ENCODE results near the gene ASB18. TPM values are rescaled to one million over a fixed set of nuclear protein-coding genes. Genes with fewer than 3 reads are reported as not detected.
"Not testable (repeated sequence)": the region's sequence is repeated elsewhere in the genome, so short reads cannot be mapped to it uniquely, and the experiment has no call there.

The ASB18 gene
- total RNA-seq, 1 donor from 2014 or later, result not detected

- no peak overlapping the region for H3K4me3 Mint-ChIP-seq (ENCODE audit: unreplicated experiment)
- peaks cover 9% of the 10 kb centered on the region for H3K36me3 Mint-ChIP-seq (ENCODE audit: low read depth, unreplicated experiment)
- H3K4me1 Mint-ChIP-seq (ENCODE audit: unreplicated experiment), result no peaks in the 10 kb centered on the region
- TF ChIP-seq, protein P1, sequence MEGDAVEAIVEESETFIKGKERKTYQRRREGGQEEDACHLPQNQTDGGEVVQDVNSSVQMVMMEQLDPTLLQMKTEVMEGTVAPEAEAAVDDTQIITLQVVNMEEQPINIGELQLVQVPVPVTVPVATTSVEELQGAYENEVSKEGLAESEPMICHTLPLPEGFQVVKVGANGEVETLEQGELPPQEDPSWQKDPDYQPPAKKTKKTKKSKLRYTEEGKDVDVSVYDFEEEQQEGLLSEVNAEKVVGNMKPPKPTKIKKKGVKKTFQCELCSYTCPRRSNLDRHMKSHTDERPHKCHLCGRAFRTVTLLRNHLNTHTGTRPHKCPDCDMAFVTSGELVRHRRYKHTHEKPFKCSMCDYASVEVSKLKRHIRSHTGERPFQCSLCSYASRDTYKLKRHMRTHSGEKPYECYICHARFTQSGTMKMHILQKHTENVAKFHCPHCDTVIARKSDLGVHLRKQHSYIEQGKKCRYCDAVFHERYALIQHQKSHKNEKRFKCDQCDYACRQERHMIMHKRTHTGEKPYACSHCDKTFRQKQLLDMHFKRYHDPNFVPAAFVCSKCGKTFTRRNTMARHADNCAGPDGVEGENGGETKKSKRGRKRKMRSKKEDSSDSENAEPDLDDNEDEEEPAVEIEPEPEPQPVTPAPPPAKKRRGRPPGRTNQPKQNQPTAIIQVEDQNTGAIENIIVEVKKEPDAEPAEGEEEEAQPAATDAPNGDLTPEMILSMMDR (IDR thresholded peaks at IDR 0.05; ENCODE audit: unreplicated experiment), result no peak
- DNase-seq (ENCODE audit: low spot score), result no peak
- peak overlapping the region; percentile 26 for H3K27ac Mint-ChIP-seq (ENCODE audit: unreplicated experiment)
- no peaks in the 10 kb centered on the region for H3K9me3 Mint-ChIP-seq (ENCODE audit: unreplicated experiment)
- H3K27me3 Mint-ChIP-seq (ENCODE audit: unreplicated experiment), result peaks cover 3% of the 10 kb centered on the region
Measured at GRCh38 chr2:236291476-236291875, 27.3 kb upstream of the ASB18 start.

GRCh38 chr2:236290742-236291425 lies 26.7 kb upstream of the ASB18 start:
- Mint-ChIP-seq H3K27me3 (ENCODE audit: unreplicated experiment) (peaks cover 3% of the 10 kb centered on the region), H3K9me3 (ENCODE audit: unreplicated experiment) (no peaks in the 10 kb centered on the region), H3K4me1 (ENCODE audit: unreplicated experiment) (no peaks in the 10 kb centered on the region), H3K4me3 (ENCODE audit: unreplicated experiment) (no peak overlapping the region), H3K27ac (ENCODE audit: unreplicated experiment) (peak overlapping the region; percentile 26), H3K36me3 (ENCODE audit: low read depth, unreplicated experiment) (peaks cover 9% of the 10 kb centered on the region)
- TF ChIP-seq, protein P1 (IDR thresholded peaks at IDR 0.05; ENCODE audit: unreplicated experiment), result no peak
- DNase-seq (ENCODE audit: low spot score), result no peak

DNA sequence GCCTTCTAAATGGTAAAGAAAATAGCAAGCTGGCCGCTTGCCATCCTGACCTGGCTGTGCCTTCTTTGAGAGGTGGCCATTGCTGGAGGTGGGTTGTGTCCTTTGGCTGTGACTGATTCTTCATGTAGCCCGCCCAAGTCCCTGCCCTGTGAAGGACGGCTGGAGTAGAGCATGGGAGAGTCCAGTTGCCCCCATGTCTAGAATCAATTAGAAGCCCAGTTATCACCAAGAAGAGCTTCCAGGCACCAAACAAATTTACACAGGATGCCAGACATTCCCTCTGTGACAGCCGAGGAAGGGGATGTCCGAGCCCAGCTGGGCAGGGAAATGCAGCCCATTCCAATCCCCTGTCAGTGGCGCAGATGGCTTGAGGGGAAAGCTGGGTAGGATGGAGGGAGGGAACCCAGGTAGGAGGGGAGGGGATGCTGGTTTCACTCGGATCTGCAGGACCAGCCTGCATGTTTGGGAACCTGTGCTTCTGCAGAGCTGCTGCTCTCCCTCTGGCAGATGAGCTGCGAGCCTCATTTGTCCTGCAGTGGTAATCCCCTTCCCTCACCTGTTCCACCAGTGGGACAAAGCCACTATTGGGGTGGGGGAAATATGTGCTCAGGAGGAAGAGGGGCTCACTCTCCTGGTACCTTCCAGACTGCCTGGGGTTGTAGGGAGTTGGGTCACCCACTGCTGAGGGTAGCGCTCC lies 25.7 kb upstream of the ASB18 start:
- Mint-ChIP-seq H3K9me3 (ENCODE audit: unreplicated experiment) (no peaks in the 10 kb centered on the region), H3K4me3 (ENCODE audit: unreplicated experiment) (no peak overlapping the region), H3K27ac (ENCODE audit: unreplicated experiment) (no peak overlapping the region), H3K36me3 (ENCODE audit: low read depth, unreplicated experiment) (peaks cover 9% of the 10 kb centered on the region), H3K27me3 (ENCODE audit: unreplicated experiment) (peaks cover 3% of the 10 kb centered on the region), H3K4me1 (ENCODE audit: unreplicated experiment) (no peaks in the 10 kb centered on the region)
- TF ChIP-seq, protein P1 (IDR thresholded peaks at IDR 0.05; ENCODE audit: unreplicated experiment), result no peak
- DNase-seq (ENCODE audit: low spot score), result no peak

- not testable (repeated sequence) for H3K4me3 Mint-ChIP-seq (ENCODE audit: unreplicated experiment); H3K4me1 Mint-ChIP-seq (ENCODE audit: unreplicated experiment); DNase-seq (ENCODE audit: low spot score); H3K36me3 Mint-ChIP-seq (ENCODE audit: low read depth, unreplicated experiment); H3K27me3 Mint-ChIP-seq (ENCODE audit: unreplicated experiment); H3K27ac Mint-ChIP-seq (ENCODE audit: unreplicated experiment); H3K9me3 Mint-ChIP-seq (ENCODE audit: unreplicated experiment)
Measured at GRCh38 chr2:236288373-236288772, 24.2 kb upstream of the ASB18 start.

GRCh38 chr2:236287656-236288055 lies 23.4 kb upstream of the ASB18 start:
- Mint-ChIP-seq H3K36me3 (ENCODE audit: low read depth, unreplicated experiment) (peaks cover 6% of the 10 kb centered on the region), H3K27me3 (ENCODE audit: unreplicated experiment) (peaks cover 3% of the 10 kb centered on the region), H3K4me3 (ENCODE audit: unreplicated experiment) (no peak overlapping the region), H3K4me1 (ENCODE audit: unreplicated experiment) (no peaks in the 10 kb centered on the region), H3K9me3 (ENCODE audit: unreplicated experiment) (no peaks in the 10 kb centered on the region), H3K27ac (ENCODE audit: unreplicated experiment) (no peak overlapping the region)
- TF ChIP-seq, protein P1 (IDR thresholded peaks at IDR 0.05; ENCODE audit: unreplicated experiment), result no peak
- DNase-seq (ENCODE audit: low spot score), result no peak

All from endothelial cell (in vitro differentiated cells).